NK-92 (cell line): ENCODE results near the gene NRK.
"Not testable (repeated sequence)": the region's sequence is repeated elsewhere in the genome, so short reads cannot be mapped to it uniquely, and the experiment has no call there.

Experiments used
- DNase-seq: peaks from one replicate; lab custom pipeline; 2025; ENCODE audit not compliant: unreplicated experiment; lab: John Stamatoyannopoulos, UW

The NRK gene

GRCh38 chrX:105876658-105877057, 54.3 kb downstream of the NRK start:
- no peak for DNase-seq

GRCh38 chrX:105880491-105880890, 58.2 kb downstream of the NRK start:
- no peak for DNase-seq

GRCh38 chrX:105882581-105883275, 60.4 kb downstream of the NRK start:
- DNase-seq, result no peak

GRCh38 chrX:105894721-105895120, 72.4 kb downstream of the NRK start:
- DNase-seq, result no peak

- DNase-seq, result no peak
These were observed 87.2 kb downstream of the NRK start for GRCh38 chrX:105909576-105909975.

- no peak for DNase-seq
These were observed 88.3 kb downstream of the NRK start for GRCh38 chrX:105910563-105911105.

- DNase-seq, result no peak
These were observed 122.9 kb downstream of the NRK start for GRCh38 chrX:105945266-105945665.

- no peak for DNase-seq
These were observed 147.1 kb downstream of the NRK start for GRCh38 chrX:105969487-105969886.

GRCh38 chrX:105972690-105973386, 150.5 kb downstream of the NRK start:
- DNase-seq, result no peak

- DNase-seq, result no peak
These were observed 151.0 kb downstream of the NRK start for GRCh38 chrX:105973387-105973739.

GRCh38 chrX:105975382-105975781, 153.0 kb downstream of the NRK start:
- no peak for DNase-seq

- no peak for DNase-seq
These were observed 159.6 kb downstream of the NRK start for GRCh38 chrX:105981772-105982485.

GRCh38 chrX:105988487-105988886, 166.1 kb downstream of the NRK start:
- DNase-seq, result not testable (repeated sequence)

GRCh38 chrX:105999294-105999693, 177.0 kb downstream of the NRK start:
- no peak for DNase-seq

GRCh38 chrX:106000203-106000602, 177.9 kb downstream of the NRK start:
- no peak for DNase-seq

GRCh38 chrX:106000609-106001008, 178.3 kb downstream of the NRK start:
- not testable (repeated sequence) for DNase-seq

GRCh38 chrX:106005684-106006083, 183.3 kb downstream of the NRK start:
- DNase-seq, result no peak

GRCh38 chrX:106007815-106008214, 185.5 kb downstream of the NRK start:
- DNase-seq, result no peak
